K562 treated with DMSO at 1 percent for 24 hours (cell line): ENCODE results near the gene PABPC1L2A. TPM values are rescaled to one million over a fixed set of nuclear protein-coding genes. Genes with fewer than 3 reads are reported as not detected.

Experiments
- total RNA-seq: library from RNA; unstranded; fragments of 300-600 nt; gene quantifications from 2 replicates; pipeline ENCODE4 v1.2.3, GENCODE V29; 2022; ENCODE audit warnings: low read depth; ENCODE audit not compliant: insufficient read depth

The PABPC1L2A gene
- not detected in 2 replicates for total RNA-seq

DNA sequence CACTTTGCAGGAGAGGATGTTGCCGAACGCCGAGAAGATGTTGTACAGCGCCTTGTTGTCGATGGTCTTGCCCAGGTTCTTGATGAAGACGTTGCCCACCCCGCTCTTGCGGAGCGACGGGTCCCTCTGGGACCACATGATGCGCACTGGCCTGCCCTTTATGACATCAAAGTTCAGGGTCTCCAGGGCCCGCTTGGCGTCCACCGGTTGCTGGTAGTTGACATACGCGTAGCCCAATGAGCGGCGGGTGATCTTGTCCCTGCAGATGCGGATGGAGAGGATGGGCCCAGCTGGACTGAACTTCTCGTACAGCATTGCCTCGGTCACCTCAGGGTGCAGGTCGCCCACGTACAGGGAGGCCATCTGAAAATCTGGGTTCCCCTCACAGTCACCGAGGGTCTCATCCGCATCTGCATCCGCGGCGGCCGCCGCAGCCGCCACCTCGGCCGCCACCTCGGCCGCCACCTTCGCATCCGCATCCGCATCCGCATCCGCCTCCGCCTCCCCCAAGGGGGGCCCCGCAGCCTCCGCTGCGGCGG lies at the start of gene PABPC1L2A:
Gene PABPC1L2A, minus strand, starts transcription at position 489 of the 539 bp plus-strand sequence. Its CDS starts 126 bp downstream, at position 363.

Other genes starting within 250 kb of the PABPC1L2A start
- not detected in 2 replicates for gene FAM236C, start 166.9 kb downstream of the PABPC1L2A start, total RNA-seq
- not detected in 2 replicates for gene FAM236A, start 141.3 kb downstream of the PABPC1L2A start, total RNA-seq
- not detected in 2 replicates for gene DMRTC1, start 135.7 kb downstream of the PABPC1L2A start, total RNA-seq
- not detected in 2 replicates for gene PABPC1L2B, start 76.6 kb downstream of the PABPC1L2A start, total RNA-seq
- gene NAP1L2, start 135.3 kb upstream of the PABPC1L2A start, total RNA-seq, result 0.09 and 0.24 TPM in 2 replicates